ENCODE data around the gene POLR3A. TPM values are rescaled to one million over a fixed set of nuclear protein-coding genes. Genes with fewer than 3 reads are reported as not detected.
"Not testable (repeated sequence)": the region's sequence is repeated elsewhere in the genome, so short reads cannot be mapped to it uniquely, and the experiment has no call there.

Gene POLR3A
- total RNA-seq, 2 donors from 2014 or later, result 17.5 to 18.7 TPM

DNA sequence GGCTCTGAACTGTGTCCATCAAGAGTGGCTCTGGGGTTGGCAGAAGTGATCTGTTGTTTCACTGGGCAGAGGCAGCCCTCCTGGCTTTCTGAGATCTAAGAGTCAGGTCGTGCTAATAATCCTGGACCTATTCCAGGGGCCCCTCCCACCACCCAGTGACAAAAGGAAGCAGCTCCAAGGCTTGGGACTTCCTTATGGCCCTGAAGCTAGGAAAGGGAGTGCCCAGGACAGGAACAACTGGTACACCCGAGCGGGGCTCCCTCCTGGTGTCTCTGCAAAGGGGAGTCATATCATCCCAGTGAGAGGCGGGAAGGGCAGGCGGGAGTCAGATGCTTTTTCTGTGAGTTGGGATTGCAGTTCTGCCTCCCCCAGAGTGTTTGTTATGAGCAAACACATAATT is 36.7 kb upstream of the POLR3A start:
- DNase-seq (ENCODE audit: low spot score), result no peak
- H3K4me3 ChIP-seq, result no peak overlapping the region
- no peak for TF ChIP-seq POLR2A (IDR thresholded peaks at IDR 0.05)
- TF ChIP-seq POLR2AphosphoS5 (IDR thresholded peaks at IDR 0.05), result no peak
- no peak for TF ChIP-seq CTCF (IDR thresholded peaks at IDR 0.05)
- WGBS, result 46% methylated on average over 5 of the region's 5 CpGs
- no peaks in the 10 kb centered on the region for H3K4me1 ChIP-seq (replicated peaks)
- H3K9me3 ChIP-seq, result no peaks in the 10 kb centered on the region
- intact Hi-C loops (cut with DNase I), result no loop called here
- H3K36me3 ChIP-seq, result no peaks in the 10 kb centered on the region
- no peaks in the 10 kb centered on the region for H3K27me3 ChIP-seq (replicated peaks; ENCODE audit: insufficient read depth)
- H3K27ac ChIP-seq, result no peak overlapping the region

GRCh38 chr10:78065611-78066010 is 36.3 kb upstream of the POLR3A start:
- no peak for TF ChIP-seq CTCF (IDR thresholded peaks at IDR 0.05)
- TF ChIP-seq POLR2A (IDR thresholded peaks at IDR 0.05), result no peak
- TF ChIP-seq POLR2AphosphoS5 (IDR thresholded peaks at IDR 0.05), result no peak
- 61% methylated on average over 2 of the region's 2 CpGs for WGBS
- no peaks in the 10 kb centered on the region for H3K36me3 ChIP-seq

GRCh38 chr10:78064919-78065318 is 35.6 kb upstream of the POLR3A start:
- H3K9me3 ChIP-seq; H3K27me3 ChIP-seq (replicated peaks; ENCODE audit: insufficient read depth); H3K4me3 ChIP-seq; H3K36me3 ChIP-seq; H3K27ac ChIP-seq; DNase-seq (ENCODE audit: low spot score); H3K4me1 ChIP-seq (replicated peaks); intact Hi-C loops (cut with DNase I): not testable (repeated sequence)
- WGBS, result no CpG with 5 or more reads among the region's 2 CpGs

More at GRCh38 chr10:78065611-78066010, 36.3 kb upstream of the POLR3A start:
- no peaks in the 10 kb centered on the region for H3K9me3 ChIP-seq
- H3K27ac ChIP-seq, result no peak overlapping the region
- no peak for DNase-seq (ENCODE audit: low spot score)
- no peak overlapping the region for H3K4me3 ChIP-seq
- intact Hi-C loops (cut with DNase I), result no loop called here
- H3K4me1 ChIP-seq (replicated peaks), result no peaks in the 10 kb centered on the region
- H3K27me3 ChIP-seq (replicated peaks; ENCODE audit: insufficient read depth), result no peaks in the 10 kb centered on the region

DNA sequence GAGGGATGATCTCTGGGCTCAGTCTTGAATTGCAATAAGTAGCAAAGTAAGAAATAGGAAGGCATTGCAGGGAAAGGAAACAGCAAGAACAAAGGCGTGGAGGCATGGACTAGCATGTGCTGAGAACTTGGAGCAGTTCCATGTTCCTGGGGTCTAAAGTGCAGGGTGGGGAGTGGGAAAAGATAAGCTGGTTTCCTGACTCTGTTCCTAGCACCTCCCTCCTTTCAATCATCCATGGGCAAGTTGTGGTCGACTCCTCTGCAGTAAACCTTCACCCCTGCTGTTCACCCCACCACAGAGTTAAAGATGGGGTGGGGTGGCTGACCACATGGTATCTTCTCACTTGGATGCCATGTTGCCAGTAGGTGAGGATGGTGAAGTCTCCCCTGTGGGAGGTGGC is 33.9 kb upstream of the POLR3A start:
- TF ChIP-seq POLR2AphosphoS5 (IDR thresholded peaks at IDR 0.05) (no peak), POLR2A (IDR thresholded peaks at IDR 0.05) (no peak), CTCF (IDR thresholded peaks at IDR 0.05) (no peak)
- 79% methylated on average over 2 of the region's 2 CpGs for WGBS
- intact Hi-C loops (cut with DNase I), result no loop called here
- Histone ChIP-seq H3K4me1 (replicated peaks) (no peaks in the 10 kb centered on the region), H3K9me3 (no peaks in the 10 kb centered on the region), H3K4me3 (no peak overlapping the region), H3K36me3 (no peaks in the 10 kb centered on the region), H3K27ac (no peak overlapping the region), H3K27me3 (replicated peaks; ENCODE audit: insufficient read depth) (no peaks in the 10 kb centered on the region)
- no peak for DNase-seq (ENCODE audit: low spot score)

GRCh38 chr10:78062296-78062695 is 33.0 kb upstream of the POLR3A start:
- H3K9me3 ChIP-seq, result no peaks in the 10 kb centered on the region
- H3K27me3 ChIP-seq (replicated peaks; ENCODE audit: insufficient read depth), result no peaks in the 10 kb centered on the region
- H3K36me3 ChIP-seq, result no peaks in the 10 kb centered on the region
- no peaks in the 10 kb centered on the region for H3K4me1 ChIP-seq (replicated peaks)
- H3K27ac ChIP-seq, result no peak overlapping the region
- 76% methylated on average over 5 of the region's 5 CpGs for WGBS
- DNase-seq (ENCODE audit: low spot score), result no peak
- no peak overlapping the region for H3K4me3 ChIP-seq
- TF ChIP-seq POLR2A (IDR thresholded peaks at IDR 0.05) (no peak), CTCF (IDR thresholded peaks at IDR 0.05) (no peak), POLR2AphosphoS5 (IDR thresholded peaks at IDR 0.05) (no peak)
- intact Hi-C loops (cut with DNase I), result no loop called here

Measured in prostate gland (tissue), 2 donors.